ENCODE data around the gene ANKUB1. TPM values are rescaled to one million over a fixed set of nuclear protein-coding genes. Genes with fewer than 3 reads are reported as not detected.

The ANKUB1 gene
- total and polyA plus RNA-seq, 9 of the 15 experiments (the other 6 are each of a cell fraction or from before 2014, with no cell fraction given), result not detected

GRCh38 chr3:149776170-149776569, 16.2 kb downstream of the ANKUB1 start (continued):
- TF ChIP-seq RBM25 (IDR thresholded peaks at IDR 0.05; ENCODE audit: low read depth, low read length, severe bottlenecking) (no peak), THAP7 (CRISPR knock-in tag; IDR thresholded peaks at IDR 0.05) (no peak), MCM2 (IDR thresholded peaks at IDR 0.05; ENCODE audit: low read depth) (no peak), ZNF57 (CRISPR knock-in tag; IDR thresholded peaks at IDR 0.05) (no peak), THRAP3 (IDR thresholded peaks at IDR 0.05; ENCODE audit: borderline replicate concordance) (no peak), ARID3A (IDR thresholded peaks at IDR 0.05; ENCODE audit: borderline replicate concordance, low read depth, low read length) (no peak)

- Histone ChIP-seq H2AFZ (ENCODE audit: low read depth, low read length) (no peak overlapping the region), H4K20me1 (replicated peaks; ENCODE audit: control insufficient read depth, insufficient read depth, low read length) (no peaks in the 10 kb centered on the region), H3K9ac (ENCODE audit: insufficient read depth in 1 of 2, low read depth in 2 of 2, low read length in 2 of 2) (no peak overlapping the region), H3K79me2 (ENCODE audit: control insufficient read depth, insufficient read depth, low read length) (no peaks in the 10 kb centered on the region), H3K27ac (ENCODE audit: extremely low read depth, low read depth, low read length) (no peak overlapping the region), H3K27me3 (ENCODE audit: control insufficient read depth in 2 of 2, insufficient read depth in 2 of 2, low read length in 2 of 2) (peaks cover 5 to 16% of the 10 kb centered on the region in 2 experiments; a peak in 4 of 5 replicates), H3K36me3 (ENCODE audit: control insufficient read depth, insufficient read depth, low read length) (no peaks in the 10 kb centered on the region), H3K4me2 (ENCODE audit: insufficient read depth, low read length) (no peak overlapping the region), H3K4me1 (replicated peaks in 1 of 2; ENCODE audit: control insufficient read depth in 2 of 2, insufficient read depth in 2 of 2, low read length in 2 of 2) (no peaks in the 10 kb centered on the region), H3K9me3 (replicated peaks; ENCODE audit: control insufficient read depth, insufficient read depth, low read depth, low read length) (no peaks in the 10 kb centered on the region), H3K9me1 (ENCODE audit: control insufficient read depth, insufficient read depth, low read length) (no peaks in the 10 kb centered on the region), H3K4me3 (no peak overlapping the region)
- no peak for ATAC-seq
- in situ Hi-C loops (cut with MboI) (no loop called here), intact Hi-C loops (cut with micrococcal nuclease) (no loop called here)
- no peak for DNase-seq (ENCODE audit: extremely low read depth in 1 of 4, low spot score in 3 of 4)
- no peak for FAIRE-seq
- CTCF ChIA-PET (ENCODE audit: low intra/inter-chr PET ratio), result interaction anchor here (0.5 kb wide), 1 partner anchor 202 kb away, joined by 4 read pairs; no protein-coding TSS in a partner anchor
- BruUV-seq (replicated peaks), result no TSS peak
- WGBS (ENCODE audit: insufficient coverage, low coverage, missing lambda C conversion rate), result 14% methylated on average over 2 of the region's 2 CpGs
- POLR2A ChIA-PET, result no interaction called here
- TF ChIP-seq SMAD1 (IDR thresholded peaks at IDR 0.05; ENCODE audit: low read depth, low read length, partially characterized antibody), result no peak
- TF ChIP-seq PREB (CRISPR knock-in tag; IDR thresholded peaks at IDR 0.05), result no peak
- TF ChIP-seq ZNF512 (tag; IDR thresholded peaks at IDR 0.05), result no peak
- TF ChIP-seq JUNB (CRISPR knock-in tag; conservative IDR thresholded peaks at IDR 0.05), result no peak
- TF ChIP-seq NKRF (IDR thresholded peaks at IDR 0.05; ENCODE audit: borderline replicate concordance), result no peak
- no peak for TF ChIP-seq PHF8 (IDR thresholded peaks at IDR 0.05; ENCODE audit: borderline replicate concordance, low read length)
- no peak for TF ChIP-seq ZNF445 (CRISPR knock-in tag; IDR thresholded peaks at IDR 0.05; ENCODE audit: low read depth)
These were observed 19.5 kb downstream of the ANKUB1 start for GRCh38 chr3:149772861-149773260.
